Measurements from ENCODE around the gene ABCA10. TPM values are rescaled to one million over a fixed set of nuclear protein-coding genes. Genes with fewer than 3 reads are reported as not detected.

Gene ABCA10
- total RNA-seq, 1 experiment from 2014 or later = 0.34 TPM

- no peaks in the 10 kb centered on the region for H3K4me1 ChIP-seq (ENCODE audit: control insufficient read depth in 1 of 2, insufficient read depth in 2 of 2, low read length in 2 of 2)
- no peak for DNase-seq (ENCODE audit: low read depth, low spot score)
These were observed 39.8 kb downstream of the ABCA10 start for GRCh38 chr17:69188796-69189195.

More at GRCh38 chr17:69188796-69189195, 39.8 kb downstream of the ABCA10 start:
- no peak overlapping the region for H3K9ac ChIP-seq (ENCODE audit: low read length)
- H3K27ac ChIP-seq (ENCODE audit: low read depth, low read length) = no peak overlapping the region
- H3K4me3 ChIP-seq (replicated peaks in 1 of 2; ENCODE audit: low read depth in 1 of 2, low read length in 2 of 2) = no peak overlapping the region
- no peaks in the 10 kb centered on the region for H3K27me3 ChIP-seq (ENCODE audit: insufficient read depth, low read length)
- H3K36me3 ChIP-seq (ENCODE audit: control insufficient read depth in 1 of 2, insufficient read depth in 2 of 2, low read length in 2 of 2) = no peaks in the 10 kb centered on the region
- H3K79me2 ChIP-seq (ENCODE audit: insufficient read depth, low read length) = no peaks in the 10 kb centered on the region
- no peak for ATAC-seq
- intact Hi-C loops (cut with micrococcal nuclease) = no loop called here
- POLR2A ChIA-PET = no interaction called here
- H3K9me2 ChIP-seq (ENCODE audit: insufficient read depth) = no peaks in the 10 kb centered on the region
- no TSS peak for BruUV-seq (replicated peaks)
- TF ChIP-seq FOSL1 (IDR thresholded peaks at IDR 0.05; ENCODE audit: low read depth) (no peak), CTCF (IDR thresholded peaks at IDR 0.05 in 2 of 3, conservative IDR thresholded peaks at IDR 0.05 in 1 of 3; ENCODE audit: borderline replicate concordance in 1 of 3, insufficient read depth in 1 of 3, low read depth in 2 of 3, low read length in 2 of 3) (no peak), EGR1 (IDR thresholded peaks at IDR 0.05; ENCODE audit: low read depth) (no peak), ATF3 (IDR thresholded peaks at IDR 0.05) (no peak), CBX3 (IDR thresholded peaks at IDR 0.05; ENCODE audit: low read depth) (no peak), SRF (IDR thresholded peaks at IDR 0.05; ENCODE audit: low read depth) (no peak), RAD21 (IDR thresholded peaks at IDR 0.05; ENCODE audit: low read depth) (no peak)
- no peak overlapping the region for H3K4me2 ChIP-seq (ENCODE audit: low read length)
- H4K20me1 ChIP-seq (ENCODE audit: insufficient read depth) = no peaks in the 10 kb centered on the region
- H3K9me3 ChIP-seq (ENCODE audit: control insufficient read depth in 1 of 2, insufficient read depth in 1 of 2, low read depth in 1 of 2, low read length in 2 of 2) = no peaks in the 10 kb centered on the region
- H2AFZ ChIP-seq (ENCODE audit: low read depth, low read length, poor library complexity, severe bottlenecking) = no peak overlapping the region
- CTCF ChIA-PET = no interaction called here
- RAD21 ChIA-PET (ENCODE audit: low non-redundant PET in 1 of 2, low total read pairs in 2 of 2, uncharacterized antibody in 2 of 2, unreplicated experiment in 2 of 2) = no interaction called here
